ENCODE measurements around the gene MBD1. TPM values are rescaled to one million over a fixed set of nuclear protein-coding genes. Genes with fewer than 3 reads are reported as not detected.

Gene MBD1, protein sequence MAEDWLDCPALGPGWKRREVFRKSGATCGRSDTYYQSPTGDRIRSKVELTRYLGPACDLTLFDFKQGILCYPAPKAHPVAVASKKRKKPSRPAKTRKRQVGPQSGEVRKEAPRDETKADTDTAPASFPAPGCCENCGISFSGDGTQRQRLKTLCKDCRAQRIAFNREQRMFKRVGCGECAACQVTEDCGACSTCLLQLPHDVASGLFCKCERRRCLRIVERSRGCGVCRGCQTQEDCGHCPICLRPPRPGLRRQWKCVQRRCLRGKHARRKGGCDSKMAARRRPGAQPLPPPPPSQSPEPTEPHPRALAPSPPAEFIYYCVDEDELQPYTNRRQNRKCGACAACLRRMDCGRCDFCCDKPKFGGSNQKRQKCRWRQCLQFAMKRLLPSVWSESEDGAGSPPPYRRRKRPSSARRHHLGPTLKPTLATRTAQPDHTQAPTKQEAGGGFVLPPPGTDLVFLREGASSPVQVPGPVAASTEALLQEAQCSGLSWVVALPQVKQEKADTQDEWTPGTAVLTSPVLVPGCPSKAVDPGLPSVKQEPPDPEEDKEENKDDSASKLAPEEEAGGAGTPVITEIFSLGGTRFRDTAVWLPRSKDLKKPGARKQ
- 78.2 and 94.0 TPM in 2 replicates for total RNA-seq

GRCh38 chr18:50281295-50281971, at the start of gene MBD1:
MBD1 (minus strand) TSS chr18:50281523; CDS start chr18:50279992, 1,531 bp downstream.

DNA sequence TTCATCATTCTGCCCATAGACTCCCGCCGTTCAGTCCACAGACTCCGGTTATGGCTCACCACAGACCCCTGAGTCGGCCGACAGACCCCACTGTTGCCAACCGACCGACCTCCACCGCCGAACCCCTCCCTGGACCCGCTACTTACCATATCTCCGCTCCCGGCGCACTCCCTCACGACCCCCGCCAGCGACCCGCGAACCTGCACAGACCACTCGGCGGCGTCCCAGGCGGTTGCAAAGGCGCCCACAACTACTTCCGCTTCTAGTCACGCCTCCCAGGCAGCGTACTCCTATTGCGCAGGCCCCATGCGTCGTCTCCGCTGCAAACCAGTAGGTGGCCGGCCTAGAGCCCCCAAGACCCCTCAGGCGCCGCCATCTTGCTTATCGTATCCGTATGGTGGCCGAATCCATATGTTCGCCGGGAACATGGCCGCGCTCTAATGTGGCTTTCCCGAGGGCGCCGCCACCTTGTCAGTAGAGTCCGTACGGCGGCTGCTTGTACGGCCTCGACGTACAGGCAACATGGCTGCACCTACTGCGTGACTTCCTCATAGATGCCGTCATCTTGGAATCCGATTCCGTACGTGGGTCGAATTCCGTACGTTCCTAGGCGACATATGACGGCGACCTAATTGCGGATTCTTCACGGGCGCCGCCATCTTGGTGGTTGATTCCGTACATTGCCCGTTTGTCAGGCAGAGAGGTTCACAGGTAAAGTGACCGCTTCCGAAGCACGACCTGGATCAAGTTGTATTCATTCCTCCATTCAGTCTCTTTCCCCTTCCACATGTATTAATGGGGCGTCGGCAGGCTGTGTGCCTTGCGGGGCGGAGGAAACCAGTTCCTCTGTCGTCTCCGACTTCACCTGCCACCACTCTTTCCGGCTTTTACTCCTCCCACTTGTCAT, 6.4 kb upstream of the MBD1 start, which contains the start of gene CXXC1:
Gene CXXC1 (minus strand): TSS at position 252 of the 907 bp plus-strand sequence. CDS start 103 bp downstream, at position 149.

GRCh38 chr18:50266248-50266704, 15.0 kb downstream of the MBD1 start, which contains the start of gene CFAP53:
CFAP53 (minus strand) TSS chr18:50266495; CDS start chr18:50266404, 91 bp downstream.

Other genes with a start within 250 kb of the MBD1 start
- 26.8 and 39.6 TPM in 2 replicates for gene MYO5B, start 86.4 kb downstream of the MBD1 start, total RNA-seq
- gene CFAP53, start 15.0 kb downstream of the MBD1 start, total RNA-seq: 0.85 and 1.3 TPM in 2 replicates
- gene CXXC1, start 6.2 kb upstream of the MBD1 start, total RNA-seq: 44.7 and 47.6 TPM in 2 replicates
- gene SKA1, start 93.5 kb upstream of the MBD1 start, total RNA-seq: 6.5 and 12.6 TPM in 2 replicates

All from airway epithelial cell (primary cell).